Gastroesophageal sphincter (tissue), 3 donors: ENCODE results near the gene ILF3.

Experiments
- CTCF ChIP-seq, 4 experiments: fragments of 200-600 bp in 2 of 4; fragments of 450-650 bp in 2 of 4; sonication (generic) in 1 of 4; IDR thresholded peaks; one replicate each; pipeline ENCODE4 v1.5.1; 2017 to 2019; ENCODE audit warnings: antibody characterized with exemption in 4 of 4, mild to moderate bottlenecking in 2 of 4, moderate library complexity in 2 of 4
- POLR2AphosphoS5 ChIP-seq: sonication (generic); formaldehyde crosslinking; IDR thresholded peaks from one replicate; pipeline ENCODE4 v1.6.1; 2017; ENCODE audit warnings: antibody characterized with exemption

GRCh38 chr19:10682397-10683063 is 28.4 kb downstream of the ILF3 start:
- no peak for TF ChIP-seq CTCF (IDR thresholded peaks at IDR 0.05)
- TF ChIP-seq POLR2AphosphoS5 = no peak
